GM12801 (cell line): ENCODE data around the gene WDFY2.

Experiments
- TF ChIP-seq, protein P1 (sequence below): IDR thresholded peaks from one replicate; pipeline ENCODE4 v1.5.1; 2011; ENCODE audit warnings: control low read depth; ENCODE audit not compliant: insufficient read length; ENCODE audit errors: extremely low read depth

Gene WDFY2

DNA sequence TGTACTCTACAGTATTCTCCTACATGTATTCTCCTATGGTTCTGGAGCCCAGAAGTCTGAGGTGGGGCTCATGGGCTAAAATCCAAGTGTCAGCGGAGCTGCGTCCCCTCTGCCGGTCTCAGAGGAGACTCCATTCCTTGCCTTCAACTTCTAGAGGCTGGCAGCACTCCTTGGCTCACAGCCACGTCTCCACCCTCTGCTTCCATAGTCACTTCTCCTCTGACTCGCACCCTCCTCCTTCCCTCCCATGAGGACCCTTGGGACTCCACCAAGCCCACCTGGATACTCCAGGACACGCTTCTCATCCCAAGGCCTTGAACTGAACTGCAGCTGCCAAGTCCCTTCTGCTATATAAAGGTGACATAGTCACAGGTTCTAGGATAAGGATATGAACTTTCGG, 191.9 kb downstream of the WDFY2 start:
- TF ChIP-seq, protein P1, sequence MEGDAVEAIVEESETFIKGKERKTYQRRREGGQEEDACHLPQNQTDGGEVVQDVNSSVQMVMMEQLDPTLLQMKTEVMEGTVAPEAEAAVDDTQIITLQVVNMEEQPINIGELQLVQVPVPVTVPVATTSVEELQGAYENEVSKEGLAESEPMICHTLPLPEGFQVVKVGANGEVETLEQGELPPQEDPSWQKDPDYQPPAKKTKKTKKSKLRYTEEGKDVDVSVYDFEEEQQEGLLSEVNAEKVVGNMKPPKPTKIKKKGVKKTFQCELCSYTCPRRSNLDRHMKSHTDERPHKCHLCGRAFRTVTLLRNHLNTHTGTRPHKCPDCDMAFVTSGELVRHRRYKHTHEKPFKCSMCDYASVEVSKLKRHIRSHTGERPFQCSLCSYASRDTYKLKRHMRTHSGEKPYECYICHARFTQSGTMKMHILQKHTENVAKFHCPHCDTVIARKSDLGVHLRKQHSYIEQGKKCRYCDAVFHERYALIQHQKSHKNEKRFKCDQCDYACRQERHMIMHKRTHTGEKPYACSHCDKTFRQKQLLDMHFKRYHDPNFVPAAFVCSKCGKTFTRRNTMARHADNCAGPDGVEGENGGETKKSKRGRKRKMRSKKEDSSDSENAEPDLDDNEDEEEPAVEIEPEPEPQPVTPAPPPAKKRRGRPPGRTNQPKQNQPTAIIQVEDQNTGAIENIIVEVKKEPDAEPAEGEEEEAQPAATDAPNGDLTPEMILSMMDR = no peak

DNA sequence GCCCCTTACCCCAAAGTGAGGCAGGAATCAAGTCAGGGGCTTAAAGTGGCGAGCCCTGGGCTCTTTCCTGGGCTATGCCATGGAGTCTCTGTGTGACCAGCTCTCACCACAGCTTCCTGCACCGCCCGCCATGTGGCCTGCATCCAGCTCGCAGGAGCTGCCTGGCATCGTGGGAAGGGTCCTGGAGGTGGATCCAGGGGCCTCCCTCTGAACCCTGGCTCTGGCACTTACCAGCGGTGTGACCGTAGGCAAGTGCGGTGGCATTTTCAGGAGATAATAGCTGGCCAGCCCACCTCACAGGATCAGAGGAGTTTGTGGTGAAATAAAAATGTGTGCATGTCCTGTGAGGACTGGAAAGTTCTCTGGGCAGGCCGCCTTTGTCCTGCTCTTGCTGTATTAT, 193.7 kb downstream of the WDFY2 start:
- TF ChIP-seq, protein P1 = no peak

GRCh38 chr13:51778392-51778791, 194.1 kb downstream of the WDFY2 start:
- TF ChIP-seq, protein P1 = no peak

- TF ChIP-seq, protein P1 = no peak
Measured at GRCh38 chr13:51780099-51780498, 195.8 kb downstream of the WDFY2 start.

DNA sequence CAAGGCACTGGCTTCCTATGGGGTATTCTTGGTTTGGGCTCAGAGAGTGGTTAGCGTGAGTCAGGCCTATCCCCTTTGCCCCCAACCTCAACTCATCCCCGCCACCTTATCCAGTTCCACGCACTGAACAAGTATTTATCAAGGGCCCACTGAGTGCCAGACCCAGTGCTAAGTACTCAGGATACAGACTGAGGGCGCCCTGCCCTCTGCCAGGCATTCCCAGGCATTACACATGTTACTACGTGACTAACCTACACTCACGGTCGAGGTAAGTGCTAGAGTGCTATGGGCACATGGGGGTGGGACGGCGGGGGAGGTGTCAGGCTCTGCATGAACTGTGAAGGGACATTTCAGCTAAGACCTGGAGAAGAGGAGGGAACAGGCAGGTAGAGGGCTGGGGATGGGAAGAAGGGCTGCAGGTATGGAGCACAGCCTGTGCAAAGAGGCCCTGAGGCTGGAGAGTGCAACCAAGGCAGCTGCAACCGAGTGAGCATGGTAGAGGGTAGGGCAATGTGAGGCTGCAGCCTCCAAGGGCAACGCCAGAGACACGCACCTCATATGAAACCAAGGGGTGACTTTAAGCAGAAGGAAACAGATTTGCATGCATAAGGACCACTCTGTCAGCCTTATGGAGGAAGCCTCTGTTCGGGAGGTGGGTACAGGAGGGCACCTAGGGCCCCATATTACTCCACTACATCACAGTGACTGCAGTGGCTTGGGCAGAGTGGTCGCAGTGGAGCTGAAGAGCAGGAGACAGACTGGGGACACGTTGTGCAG, 197.2 kb downstream of the WDFY2 start:
- TF ChIP-seq, protein P1 = no peak

DNA sequence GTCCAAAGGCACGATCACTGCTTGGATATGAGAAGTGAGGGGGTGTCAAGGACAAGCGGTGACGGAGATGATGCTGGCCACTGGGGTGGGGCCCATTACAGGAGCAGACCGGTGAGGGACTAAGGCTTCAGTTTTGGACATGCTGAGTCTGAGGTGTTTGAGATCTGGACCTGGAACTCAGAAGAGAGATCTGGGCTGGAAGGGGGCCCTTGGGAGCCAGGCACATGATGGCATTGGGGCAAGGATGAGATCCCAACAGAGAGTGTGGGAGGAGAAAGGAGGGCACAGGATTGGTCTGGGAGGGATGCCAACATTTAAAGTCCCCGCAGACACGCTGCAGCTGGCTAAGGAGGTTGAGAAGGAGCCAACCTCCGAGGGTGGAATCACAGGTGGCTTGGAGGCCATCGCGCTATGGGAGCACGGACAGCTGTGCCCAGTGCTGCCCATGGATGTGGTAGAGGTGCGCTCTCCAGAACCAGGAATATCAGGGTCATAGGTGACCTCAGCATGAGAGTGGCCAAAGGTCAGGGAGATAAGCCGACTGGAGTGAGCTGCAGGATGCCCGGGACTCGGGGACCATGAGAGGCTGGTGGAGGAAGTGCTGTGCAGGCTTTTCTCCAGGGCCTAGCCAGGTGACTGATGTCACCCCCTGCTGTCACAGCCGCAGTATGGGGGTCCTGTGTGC, 197.9 kb downstream of the WDFY2 start:
- TF ChIP-seq, protein P1 = no peak

DNA sequence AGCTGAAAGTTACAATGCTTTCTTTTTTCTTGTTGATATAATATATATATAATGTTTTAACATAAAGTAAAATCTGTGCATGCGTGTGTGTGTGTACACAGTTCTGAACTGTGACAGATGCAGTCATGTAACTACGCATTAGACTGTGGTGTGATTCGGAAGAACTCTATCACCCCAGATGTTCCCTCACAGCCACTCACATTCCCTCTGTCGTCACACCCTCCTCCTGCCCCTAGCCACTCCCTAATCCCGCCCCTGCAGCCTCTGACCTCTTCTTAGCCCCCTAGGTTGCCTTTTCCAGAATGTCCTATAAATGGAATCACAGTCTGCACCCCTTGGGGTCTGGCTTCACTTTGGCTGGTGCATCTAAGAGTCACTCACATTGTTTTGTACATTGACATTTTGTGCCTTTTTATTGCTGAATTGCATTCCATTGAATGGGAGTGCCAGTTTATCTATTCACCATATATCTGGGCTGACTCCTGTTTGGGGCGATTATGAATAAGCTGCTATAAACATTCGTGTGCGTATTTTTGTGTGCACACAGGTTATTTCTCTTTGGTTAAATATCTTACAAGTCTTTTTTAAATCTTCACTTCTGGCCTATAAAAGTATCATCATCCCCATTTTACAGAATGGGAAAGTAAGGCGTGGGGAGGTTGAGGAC, 199.3 kb downstream of the WDFY2 start:
- TF ChIP-seq, protein P1 = no peak
